Kidney epithelial cell (primary cell): ENCODE measurements around the gene LIMK1. TPM values are rescaled to one million over a fixed set of nuclear protein-coding genes. Genes with fewer than 3 reads are reported as not detected.

ENCODE experiments used
- DNase-seq: peaks from one replicate; pipeline ENCODE4 v3.0.0-alpha.2; 2010; ENCODE audit warnings: low read depth
- H3K27me3 ChIP-seq: 2 replicates; pipeline ENCODE4 v1.6.0; 2011; ENCODE audit warnings: low read length; ENCODE audit not compliant: control insufficient read depth, insufficient read depth
- H3K36me3 ChIP-seq: 2 replicates; pipeline ENCODE4 v1.5.1; 2011; ENCODE audit warnings: low read length; ENCODE audit not compliant: control insufficient read depth, insufficient read depth
- H3K4me3 ChIP-seq: 2 replicates; pipeline ENCODE4 v1.5.1; 2011; ENCODE audit warnings: low read depth, mild to moderate bottlenecking, control low read depth, low read length
- total RNA-seq: library from RNA; depleted of rRNA; stranded (reverse); fragments of >200 nt; gene quantifications from 2 replicates; pipeline ENCODE4 v1.2.3, GENCODE V29; 2015
- TF ChIP-seq, protein P1 (sequence below): IDR thresholded peaks from 2 replicates; pipeline ENCODE4 v1.5.1; 2011; ENCODE audit warnings: mild to moderate bottlenecking, moderate library complexity, low read length, control low read depth, inconsistent platforms; ENCODE audit not compliant: insufficient read depth, poor library complexity, severe bottlenecking

The LIMK1 gene
- total RNA-seq, result 61.1 and 79.4 TPM in 2 replicates

DNA sequence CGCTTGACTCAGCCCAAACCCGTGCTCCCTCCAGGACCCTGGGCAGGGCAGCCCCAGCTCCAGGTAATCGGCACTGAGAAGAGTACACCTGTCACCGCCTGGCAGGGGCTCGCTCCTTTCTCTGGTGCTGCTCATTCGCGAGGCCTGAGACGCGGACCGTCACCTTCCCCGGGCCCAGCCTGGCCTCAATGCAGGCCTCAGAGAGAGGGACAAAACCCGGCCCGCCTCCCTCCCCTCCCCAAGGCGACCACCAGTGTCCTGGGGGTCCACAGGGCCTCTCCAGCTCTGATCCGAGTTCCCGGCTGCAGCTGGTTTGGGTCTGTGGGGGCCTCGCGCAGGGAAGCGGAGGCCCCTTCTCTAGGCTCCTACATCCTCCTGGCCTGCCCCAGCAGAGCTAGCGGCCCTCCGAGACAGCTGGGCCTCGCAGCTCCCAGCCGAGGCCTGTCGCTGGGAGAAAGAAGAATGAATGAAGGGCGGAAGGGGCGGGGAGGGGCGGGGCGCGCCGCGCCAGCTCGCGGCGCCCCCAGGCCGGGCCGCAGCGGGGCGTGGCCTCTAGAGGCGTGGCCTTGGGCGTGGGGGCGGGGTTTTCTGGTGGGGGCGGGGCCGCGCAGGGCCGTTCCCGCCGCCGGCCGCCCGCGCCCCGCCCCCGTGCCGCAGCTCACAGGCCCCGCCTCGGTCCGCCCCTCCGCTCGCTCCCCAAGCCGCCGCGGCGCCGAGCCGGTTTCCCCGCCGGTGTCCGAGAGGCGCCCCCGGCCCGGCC is at the start of gene LIMK1:
TSS of gene LIMK1 (plus strand) at position 688 of the 760 bp plus-strand sequence. CDS start 187 bp downstream, outside the sequence.
- Histone ChIP-seq H3K27me3 (no peaks in the 10 kb centered on the region), H3K36me3 (peaks cover 3% of the 10 kb centered on the region), H3K4me3 (peak within 1 kb of the TSS; percentile 77)
- DNase-seq, result no peak
- TF ChIP-seq, protein P1, sequence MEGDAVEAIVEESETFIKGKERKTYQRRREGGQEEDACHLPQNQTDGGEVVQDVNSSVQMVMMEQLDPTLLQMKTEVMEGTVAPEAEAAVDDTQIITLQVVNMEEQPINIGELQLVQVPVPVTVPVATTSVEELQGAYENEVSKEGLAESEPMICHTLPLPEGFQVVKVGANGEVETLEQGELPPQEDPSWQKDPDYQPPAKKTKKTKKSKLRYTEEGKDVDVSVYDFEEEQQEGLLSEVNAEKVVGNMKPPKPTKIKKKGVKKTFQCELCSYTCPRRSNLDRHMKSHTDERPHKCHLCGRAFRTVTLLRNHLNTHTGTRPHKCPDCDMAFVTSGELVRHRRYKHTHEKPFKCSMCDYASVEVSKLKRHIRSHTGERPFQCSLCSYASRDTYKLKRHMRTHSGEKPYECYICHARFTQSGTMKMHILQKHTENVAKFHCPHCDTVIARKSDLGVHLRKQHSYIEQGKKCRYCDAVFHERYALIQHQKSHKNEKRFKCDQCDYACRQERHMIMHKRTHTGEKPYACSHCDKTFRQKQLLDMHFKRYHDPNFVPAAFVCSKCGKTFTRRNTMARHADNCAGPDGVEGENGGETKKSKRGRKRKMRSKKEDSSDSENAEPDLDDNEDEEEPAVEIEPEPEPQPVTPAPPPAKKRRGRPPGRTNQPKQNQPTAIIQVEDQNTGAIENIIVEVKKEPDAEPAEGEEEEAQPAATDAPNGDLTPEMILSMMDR, result no peak

DNA sequence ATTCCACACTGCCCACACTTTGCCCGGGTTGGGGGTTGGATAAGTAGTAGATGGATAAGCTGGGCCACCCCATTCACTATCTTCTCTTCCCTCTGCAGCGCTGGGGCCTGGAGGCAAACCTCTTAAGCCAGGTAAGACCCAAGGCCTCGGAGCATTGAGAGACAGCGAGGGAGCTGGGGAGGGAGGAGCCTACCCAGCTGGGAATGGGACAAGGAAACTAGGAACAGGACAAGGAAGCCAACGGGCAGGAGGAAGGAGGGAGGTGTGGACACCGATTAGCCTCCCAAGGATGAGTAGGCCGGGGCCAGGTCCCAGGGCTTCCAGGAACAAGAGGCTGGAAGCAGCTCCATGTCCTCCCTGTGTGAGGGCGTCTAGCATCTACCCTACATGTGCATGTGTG is 46.0 kb upstream of the LIMK1 start:
- Histone ChIP-seq H3K27me3 (peaks cover 10% of the 10 kb centered on the region), H3K4me3 (no peak overlapping the region), H3K36me3 (no peaks in the 10 kb centered on the region)
- no peak for DNase-seq
- TF ChIP-seq, protein P1, result no peak

DNA sequence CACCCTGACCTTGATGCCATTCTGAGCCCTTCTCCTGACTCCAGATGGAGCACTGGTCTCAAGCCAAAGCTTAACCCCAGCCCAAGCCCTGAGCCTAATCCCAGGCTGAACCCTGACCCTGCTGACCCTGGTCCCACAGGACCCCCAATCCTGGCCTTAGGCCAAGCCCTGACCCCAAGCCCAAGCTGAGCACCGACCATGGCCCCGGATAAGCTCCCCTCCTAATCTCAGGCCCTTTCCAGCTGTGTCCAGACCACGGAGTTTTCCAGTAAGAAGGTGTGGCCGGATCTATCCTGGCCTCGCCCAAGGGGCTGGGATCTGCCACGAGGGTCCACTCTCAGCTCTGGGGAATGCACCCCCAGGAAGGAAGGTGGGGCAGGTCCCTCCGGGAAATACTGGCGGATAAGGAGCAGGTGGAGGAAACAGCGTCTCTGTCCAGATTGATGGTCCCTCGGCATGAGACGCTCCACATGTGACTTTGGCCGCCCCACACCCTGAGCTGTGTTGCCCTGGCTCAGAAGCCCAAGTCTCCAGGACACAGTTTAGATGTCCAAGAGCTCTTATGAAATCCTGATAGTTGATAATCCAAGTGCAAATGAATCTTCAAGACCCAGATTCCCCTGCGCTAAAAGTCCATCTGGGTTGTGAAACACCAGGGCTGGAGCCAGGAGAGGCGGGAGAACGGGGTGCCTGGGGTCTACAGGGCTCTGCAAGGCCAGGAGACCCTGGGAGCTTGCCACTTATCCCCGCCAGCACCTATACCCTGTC is 45.2 kb upstream of the LIMK1 start:
- TF ChIP-seq, protein P1, result no peak
- Histone ChIP-seq H3K4me3 (no peak overlapping the region), H3K27me3 (peaks cover 18% of the 10 kb centered on the region), H3K36me3 (no peaks in the 10 kb centered on the region)
- no peak for DNase-seq

DNA sequence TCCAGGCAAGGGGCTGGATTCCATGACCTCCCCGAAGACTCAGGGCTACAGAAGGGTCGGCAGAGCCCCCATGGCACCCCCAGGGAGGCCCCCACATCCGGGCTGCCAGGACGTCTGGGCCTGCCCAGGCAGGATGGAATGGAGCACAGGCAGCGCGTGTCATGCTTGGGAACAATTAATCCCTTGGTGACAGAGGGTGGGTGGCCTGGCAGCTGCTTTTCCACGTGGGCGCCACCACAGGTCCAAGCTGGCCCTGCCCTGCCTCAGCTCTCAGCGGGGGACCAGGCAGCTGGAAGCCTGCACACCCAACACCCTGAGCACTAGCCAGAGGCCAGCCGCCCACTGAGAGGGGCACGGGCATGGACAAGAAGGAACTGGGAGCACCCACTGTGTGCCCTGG is 44.3 kb upstream of the LIMK1 start:
- Histone ChIP-seq H3K27me3 (peaks cover 21% of the 10 kb centered on the region), H3K4me3 (no peak overlapping the region), H3K36me3 (no peaks in the 10 kb centered on the region)
- TF ChIP-seq, protein P1, result no peak
- DNase-seq, result no peak

DNA sequence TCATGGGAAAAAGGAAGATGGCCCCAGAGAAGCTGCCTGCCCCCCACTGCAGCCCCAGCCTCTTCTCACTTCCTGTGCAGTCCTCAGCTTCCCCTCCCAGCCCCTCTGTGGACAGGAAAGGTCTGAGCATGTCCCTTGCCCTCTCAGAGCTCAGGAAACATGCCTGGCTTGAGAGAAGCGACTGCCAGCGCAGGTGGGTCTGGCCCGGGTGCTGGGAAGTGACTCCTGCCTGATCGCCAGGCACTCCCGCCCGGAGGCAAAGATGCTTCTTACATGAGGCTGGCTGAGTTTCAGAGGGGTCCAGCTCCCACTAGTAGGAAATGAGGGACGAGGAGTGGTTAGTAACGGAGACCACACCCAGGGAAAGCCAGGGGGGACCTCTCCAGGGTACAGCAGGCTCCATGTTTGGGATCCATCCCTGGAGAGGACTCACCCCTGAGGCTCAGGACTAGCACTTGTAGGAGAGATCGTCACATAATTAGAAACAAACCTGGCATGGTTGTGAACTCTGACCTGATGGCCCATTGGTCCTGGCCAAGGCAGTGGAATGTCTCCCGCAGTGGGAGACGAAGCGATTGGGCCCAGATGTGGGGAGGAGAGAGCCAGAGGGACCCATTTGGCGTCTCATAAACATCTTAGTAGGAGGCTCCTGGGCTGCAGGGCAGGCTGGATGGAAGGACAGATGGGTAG is 43.4 kb upstream of the LIMK1 start:
- TF ChIP-seq, protein P1, result no peak
- Histone ChIP-seq H3K36me3 (no peaks in the 10 kb centered on the region), H3K4me3 (no peak overlapping the region), H3K27me3 (peaks cover 23% of the 10 kb centered on the region)
- DNase-seq, result no peak
